Neural cell (in vitro differentiated cells): ENCODE data around the gene NUTM2A.
"Not testable (repeated sequence)": the region's sequence is repeated elsewhere in the genome, so short reads cannot be mapped to it uniquely, and the experiment has no call there.

Experiments used
- CTCF ChIP-seq: fragments of 450-650 bp; IDR thresholded peaks from 2 replicates; pipeline ENCODE4 v1.5.1; 2014; ENCODE audit warnings: antibody characterized with exemption, mild to moderate bottlenecking, moderate library complexity; ENCODE audit not compliant: poor library complexity, severe bottlenecking
- EP300 ChIP-seq: fragments of 450-650 bp; conservative IDR thresholded peaks from 2 replicates; pipeline ENCODE4 v1.6.1; 2014; ENCODE audit warnings: antibody characterized with exemption, mild to moderate bottlenecking, moderate library complexity; ENCODE audit not compliant: poor library complexity, severe bottlenecking
- EZH2 ChIP-seq: fragments of 200-600, 300-800 bp; shearing (Covaris generic), sonication (generic); IDR thresholded peaks from 2 replicates; pipeline ENCODE4 v1.6.1; 2014; ENCODE audit warnings: antibody characterized with exemption, low read length, borderline replicate concordance, mild to moderate bottlenecking; ENCODE audit not compliant: insufficient read depth, poor library complexity, severe bottlenecking
- MXI1 ChIP-seq: fragments of 450-650 bp; conservative IDR thresholded peaks from 2 replicates; pipeline ENCODE4 v1.6.1; 2014; ENCODE audit warnings: antibody characterized with exemption, mild to moderate bottlenecking; ENCODE audit not compliant: poor library complexity, severe bottlenecking
- POLR2AphosphoS5 ChIP-seq: IDR thresholded peaks from 2 replicates; pipeline ENCODE4 v1.6.1; 2012
- RAD21 ChIP-seq: fragments of 450-650 bp; conservative IDR thresholded peaks from 2 replicates; pipeline ENCODE4 v1.6.1; 2014; ENCODE audit warnings: antibody characterized with exemption, mild to moderate bottlenecking, moderate library complexity
- REST ChIP-seq: IDR thresholded peaks from 2 replicates; pipeline ENCODE4 v1.6.1; 2012; ENCODE audit warnings: borderline replicate concordance
- SMC3 ChIP-seq: fragments of 450-650 bp; conservative IDR thresholded peaks from 2 replicates; pipeline ENCODE4 v1.6.1; 2014; ENCODE audit warnings: antibody characterized with exemption, mild to moderate bottlenecking, moderate library complexity; ENCODE audit not compliant: poor library complexity
- TAF1 ChIP-seq: IDR thresholded peaks from 2 replicates; pipeline ENCODE4 v1.6.1; 2012; ENCODE audit warnings: low read depth

DNA sequence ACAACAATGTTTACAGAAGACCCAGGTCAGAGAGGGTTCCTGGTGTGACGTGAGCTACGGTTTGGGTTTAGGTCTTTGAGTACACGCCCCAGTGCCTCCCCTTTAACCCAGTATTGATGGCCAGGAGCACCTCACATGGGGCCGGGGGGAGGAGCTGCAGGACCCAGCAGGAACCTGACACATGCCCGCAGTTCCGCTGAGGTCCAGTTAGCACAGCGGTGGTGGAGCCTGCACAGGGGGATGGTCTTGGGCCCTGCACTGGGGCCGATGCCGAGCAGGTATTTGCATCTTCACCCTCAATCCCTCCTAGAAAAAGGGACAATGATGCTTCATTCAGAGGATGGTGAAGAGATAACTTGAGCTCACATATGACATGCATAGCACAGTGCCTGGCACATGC lies 4.0 kb downstream of the NUTM2A start:
- TF ChIP-seq CTCF, RAD21, REST, EZH2, POLR2AphosphoS5, EP300, TAF1, SMC3, MXI1: not testable (repeated sequence)
